Naive thymus-derived CD4-positive, alpha-beta T cell (primary cell): ENCODE results near the gene SORCS2. TPM values are rescaled to one million over a fixed set of nuclear protein-coding genes. Genes with fewer than 3 reads are reported as not detected.
A peak's percentile ranks its signal among the peaks of the same experiment; 100 is the strongest.

Source experiments
- ATAC-seq: fragments of 150-1000 bp; cut with Tn5 transposase; 2 replicates; pipeline ENCODE4 v1.10.0; 2021; ENCODE audit warnings: mild to moderate bottlenecking, moderate library complexity
- CTCF ChIA-PET: fragments of 350-600 bp; sonication (Branson Sonifier 250); formaldehyde crosslinking; loops from one replicate; lab custom pipeline; 2021; ENCODE audit warnings: antibody characterized with exemption; lab: Charles Lee
- POLR2A ChIA-PET: fragments of 350-600 bp; sonication (Branson Sonifier 250); formaldehyde crosslinking; loops from one replicate; lab custom pipeline; 2021; ENCODE audit warnings: antibody characterized with exemption, inconsistent platforms; lab: Charles Lee
- DNase-seq, 9 donors: peaks; one replicate each; pipeline versions ENCODE4 v3.0.0 to v3.0.0-alpha.2; 2020 to 2022; ENCODE audit warnings: mixed read lengths in 1 of 9
- H3K27ac ChIP-seq: one replicate; pipeline ENCODE4 v1.7.0; 2013; ENCODE audit warnings: mild to moderate bottlenecking, low read depth, low read length, moderate library complexity
- H3K27me3 ChIP-seq, 2 donors: one replicate each; pipeline ENCODE4 v1.7.0; 2013; ENCODE audit warnings: low read length in 2 of 2, mild to moderate bottlenecking in 2 of 2, moderate library complexity in 2 of 2; ENCODE audit not compliant: control insufficient read depth in 2 of 2, insufficient read depth in 2 of 2
- H3K36me3 ChIP-seq, 3 experiments: 1 replicate in 2 of 3; 2 replicates in 1 of 3; pipeline ENCODE4 v1.7.0; 2013; ENCODE audit warnings: low read length in 3 of 3, mild to moderate bottlenecking in 3 of 3, moderate library complexity in 1 of 3; ENCODE audit not compliant: insufficient read depth in 3 of 3, control insufficient read depth in 2 of 3
- H3K4me1 ChIP-seq, 2 donors: one replicate each; pipeline ENCODE4 v1.7.0; 2013; ENCODE audit warnings: low read length in 2 of 2, mild to moderate bottlenecking in 2 of 2, moderate library complexity in 1 of 2; ENCODE audit not compliant: control insufficient read depth in 2 of 2, insufficient read depth in 2 of 2
- H3K4me3 ChIP-seq: 2 replicates; pipeline ENCODE4 v1.7.0; 2013; ENCODE audit warnings: mild to moderate bottlenecking, low read length
- H3K9me3 ChIP-seq, 3 experiments: 1 replicate in 2 of 3; 2 replicates in 1 of 3; pipeline ENCODE4 v1.7.0; 2013; ENCODE audit warnings: low read length in 3 of 3; ENCODE audit not compliant: control insufficient read depth in 2 of 3
- H3K27ac Mint-ChIP-seq, 9 donors: one replicate each; pipeline ENCODE4 v1.8.0; 2020 to 2022; ENCODE audit warnings: mixed read lengths in 9 of 9, mild to moderate bottlenecking in 8 of 9, moderate library complexity in 5 of 9, inconsistent platforms in 2 of 9
- H3K27me3 Mint-ChIP-seq, 5 donors: one replicate each; pipeline ENCODE4 v1.8.0; 2021 to 2022; ENCODE audit warnings: mixed read lengths in 5 of 5, mild to moderate bottlenecking in 1 of 5
- H3K36me3 Mint-ChIP-seq, 5 donors: one replicate each; pipeline ENCODE4 v1.8.0; 2020 to 2022; ENCODE audit warnings: mixed read lengths in 5 of 5, mild to moderate bottlenecking in 3 of 5, inconsistent platforms in 1 of 5
- H3K4me1 Mint-ChIP-seq, 7 donors: one replicate each; pipeline ENCODE4 v1.8.0; 2020 to 2022; ENCODE audit warnings: mixed read lengths in 7 of 7, mild to moderate bottlenecking in 3 of 7, inconsistent platforms in 1 of 7
- H3K4me3 Mint-ChIP-seq, 10 donors: one replicate each; pipeline ENCODE4 v1.8.0; 2020 to 2022; ENCODE audit warnings: mild to moderate bottlenecking in 10 of 10, mixed read lengths in 10 of 10, moderate library complexity in 6 of 10, inconsistent platforms in 2 of 10
- H3K9me3 Mint-ChIP-seq, 11 donors: one replicate each; pipeline ENCODE4 v1.8.0; 2020 to 2022; ENCODE audit warnings: mixed read lengths in 11 of 11, mild to moderate bottlenecking in 4 of 11, inconsistent platforms in 1 of 11, moderate library complexity in 1 of 11
- intact Hi-C, 2 donors: fragments of 100-400 bp; cut with micrococcal nuclease; formaldehyde crosslinking; loops; one replicate each; pipeline ENCODE4 v1.15.1; 2023
- polyA plus RNA-seq, 2 donors: library from polyadenylated mRNA; unstranded; fragments of 300-500 nt; fragmentation: Illumina TruSeq; gene quantifications; one replicate each; pipeline ENCODE4 v1.2.3, GENCODE V29; 2021
- total RNA-seq, 6 experiments: library from RNA in 5 of 6; stranded (reverse) in 5 of 6; gene quantifications; 1 replicate in 5 of 6; 2 replicates in 1 of 6; pipeline ENCODE4 v1.2.3 and lab custom pipeline; 2021 to 2026

SORCS2 gene
- total and polyA plus RNA-seq, 7 experiments from 2014 or later: 0.10 TPM; not detected in 6

DNA sequence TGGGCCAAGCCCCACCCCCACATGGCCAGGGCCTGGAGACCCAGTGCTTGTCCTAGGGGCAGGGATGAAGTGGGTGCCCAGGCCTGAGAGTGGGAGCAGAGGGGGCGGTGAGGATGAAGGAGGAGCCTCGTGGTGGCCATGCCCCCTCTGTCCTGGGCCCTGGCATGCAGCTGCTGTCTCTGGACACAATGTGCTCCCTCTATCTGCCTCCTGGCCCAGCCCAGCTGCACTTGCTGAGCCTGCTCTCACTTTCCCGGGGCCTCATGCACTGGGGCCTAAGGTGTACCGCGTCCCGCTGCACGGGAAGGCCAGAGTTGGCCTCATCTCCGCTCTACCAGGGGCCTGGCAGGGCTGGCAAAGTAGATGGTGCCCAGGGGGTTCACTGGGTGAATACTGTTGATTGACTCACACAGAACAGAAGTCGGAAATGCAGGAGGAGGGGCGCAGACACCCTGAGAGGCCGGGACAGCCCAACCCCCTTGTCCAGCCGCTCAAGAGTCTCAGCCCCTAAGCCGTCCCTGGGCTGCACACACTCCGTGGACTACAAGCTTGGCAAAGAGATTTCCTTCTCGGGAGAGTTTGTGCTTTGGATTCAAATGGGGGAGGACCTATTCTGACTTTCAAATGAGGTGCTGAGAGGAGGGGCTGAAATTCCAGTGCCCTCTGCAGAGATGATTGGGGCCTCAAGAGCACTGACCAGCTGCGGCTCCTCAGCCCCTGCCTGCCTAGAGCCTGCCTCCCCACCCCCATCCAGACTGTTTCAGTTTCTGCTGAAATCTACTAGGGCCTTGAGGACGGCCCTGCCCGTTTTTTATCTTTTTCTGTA, 130.0 kb downstream of the SORCS2 start:
- H3K4me1 ChIP-seq: peaks cover 0 to 18% of the 10 kb centered on the region in 2 donors
- H3K27ac Mint-ChIP-seq: no peak overlapping the region
- H3K9me3 Mint-ChIP-seq: peaks cover 5 to 38% (median 18%) of the 10 kb centered on the region in 11 donors
- CTCF ChIA-PET: no interaction called here
- H3K36me3 Mint-ChIP-seq: peaks cover 0 to 8% (median 0%) of the 10 kb centered on the region in 5 donors
- no peak for ATAC-seq
- no peaks in the 10 kb centered on the region for H3K27me3 ChIP-seq
- H3K4me1 Mint-ChIP-seq: peaks cover 0 to 7% (median 0%) of the 10 kb centered on the region in 7 donors
- no peak overlapping the region for H3K4me3 ChIP-seq
- POLR2A ChIA-PET: no interaction called here
- H3K4me3 Mint-ChIP-seq: no peak overlapping the region
- intact Hi-C loops: no loop called here
- no peaks in the 10 kb centered on the region for H3K36me3 ChIP-seq
- no peak for DNase-seq
- H3K9me3 ChIP-seq: peaks cover 0 to 17% (median 5%) of the 10 kb centered on the region in 3 experiments
- H3K27me3 Mint-ChIP-seq: peaks cover 0 to 21% (median 10%) of the 10 kb centered on the region in 5 donors
- no peak overlapping the region for H3K27ac ChIP-seq

- no peak overlapping the region for H3K4me3 Mint-ChIP-seq
Observed at GRCh38 chr4:7323461-7323871, 131.1 kb downstream of the SORCS2 start.

DNA sequence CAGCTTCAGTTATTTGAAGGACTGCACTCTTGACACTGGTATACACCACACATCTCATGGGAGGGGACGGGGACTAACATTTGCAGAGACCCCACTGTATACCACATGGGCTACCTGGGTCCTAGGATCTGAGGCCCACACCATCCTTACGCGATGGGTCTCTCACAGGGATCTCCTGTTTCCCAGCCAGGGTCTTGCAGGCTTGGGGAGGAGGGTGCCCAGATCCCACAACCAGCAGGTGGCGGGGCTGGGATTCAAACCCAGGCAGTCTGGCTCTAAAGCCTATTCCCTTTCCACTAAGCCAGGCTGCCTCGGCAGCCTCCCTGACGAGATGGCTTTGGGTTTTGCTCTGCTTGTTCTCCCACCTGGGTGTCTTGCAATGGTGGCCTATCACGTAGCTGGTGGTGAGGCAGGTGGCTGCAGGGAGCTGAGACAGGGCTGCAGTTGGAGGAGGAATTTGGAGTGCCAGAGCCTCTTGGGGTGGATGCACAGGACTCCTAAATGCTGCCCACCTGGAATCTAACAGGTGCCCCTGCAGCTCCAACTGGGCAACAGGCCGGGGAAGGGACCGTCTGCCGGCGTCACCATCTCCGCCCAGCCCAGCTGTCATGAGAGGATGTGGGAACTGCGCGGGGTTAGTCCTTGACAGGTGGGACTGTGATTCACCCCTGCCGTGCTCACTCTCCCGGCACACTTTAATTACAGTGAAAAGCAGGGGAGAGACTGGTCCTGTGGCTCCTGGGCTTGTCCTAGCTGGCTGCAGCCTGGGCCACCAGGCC, 131.7 kb downstream of the SORCS2 start:
- Mint-ChIP-seq H3K4me3 (no peak overlapping the region), H3K27ac (no peak overlapping the region), H3K36me3 (peaks cover 0 to 4% (median 0%) of the 10 kb centered on the region in 5 donors), H3K27me3 (peaks cover 0 to 22% (median 8%) of the 10 kb centered on the region in 5 donors), H3K9me3 (peaks cover 3 to 28% (median 10%) of the 10 kb centered on the region in 11 donors), H3K4me1 (peaks cover 0 to 8% (median 0%) of the 10 kb centered on the region in 7 donors)
- H3K27me3 ChIP-seq: no peaks in the 10 kb centered on the region
- DNase-seq (no peak), ATAC-seq (peak; percentile 23)
- intact Hi-C loops: no loop called here
- H3K4me1 ChIP-seq: peaks cover 0 to 18% of the 10 kb centered on the region in 2 donors
- H3K36me3 ChIP-seq: no peaks in the 10 kb centered on the region
- POLR2A ChIA-PET: no interaction called here
- H3K4me3 ChIP-seq: no peak overlapping the region
- CTCF ChIA-PET: no interaction called here
- H3K9me3 ChIP-seq: peaks cover 0 to 11% (median 3%) of the 10 kb centered on the region in 3 experiments
- H3K27ac ChIP-seq: no peak overlapping the region

More at GRCh38 chr4:7323461-7323871, 131.1 kb downstream of the SORCS2 start:
- ChIA-PET POLR2A (no interaction called here), CTCF (no interaction called here)
- ATAC-seq (no peak), DNase-seq (no peak)
- H3K4me1 ChIP-seq: peaks cover 0 to 18% of the 10 kb centered on the region in 2 donors
- peaks cover 0 to 12% (median 5%) of the 10 kb centered on the region in 3 experiments for H3K9me3 ChIP-seq
- Mint-ChIP-seq H3K36me3 (peaks cover 0 to 8% (median 0%) of the 10 kb centered on the region in 5 donors), H3K4me1 (peaks cover 0 to 8% (median 0%) of the 10 kb centered on the region in 7 donors), H3K9me3 (peaks cover 5 to 34% (median 16%) of the 10 kb centered on the region in 11 donors), H3K27me3 (peaks cover 0 to 22% (median 8%) of the 10 kb centered on the region in 5 donors), H3K27ac (no peak overlapping the region)
- no peak overlapping the region for H3K27ac ChIP-seq
- H3K36me3 ChIP-seq: no peaks in the 10 kb centered on the region
- no peak overlapping the region for H3K4me3 ChIP-seq
- no peaks in the 10 kb centered on the region for H3K27me3 ChIP-seq
- intact Hi-C loops: no loop called here

DNA sequence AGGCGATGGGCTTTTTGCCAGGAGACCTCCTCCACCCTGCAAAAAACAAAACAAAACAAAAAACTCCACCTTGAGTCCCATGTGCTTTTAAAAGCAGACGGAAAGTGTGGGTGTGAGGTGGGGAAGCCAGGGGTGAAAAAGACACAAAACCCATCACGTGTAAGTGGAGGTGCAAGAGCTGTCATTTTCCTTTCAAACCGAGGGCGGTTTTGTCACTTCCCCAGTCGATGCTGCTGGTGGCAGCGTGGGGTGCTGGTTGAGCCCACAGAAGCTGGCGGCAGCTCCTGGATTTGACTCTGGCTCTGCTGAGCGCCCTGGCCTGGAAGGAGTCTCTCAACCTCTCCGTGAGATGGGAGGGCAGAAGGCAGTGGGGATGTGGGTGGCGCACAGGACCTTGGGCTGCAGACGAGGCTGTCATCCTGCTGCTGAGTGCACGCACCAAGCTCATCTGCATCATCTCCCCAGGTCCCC, 132.3 kb downstream of the SORCS2 start:
- POLR2A ChIA-PET: no interaction called here
- H3K9me3 Mint-ChIP-seq: peaks cover 0 to 22% (median 7%) of the 10 kb centered on the region in 11 donors
- peak; percentile 48 for ATAC-seq
- H3K4me1 ChIP-seq: peaks cover 0 to 18% of the 10 kb centered on the region in 2 donors
- DNase-seq: no peak
- H3K4me1 Mint-ChIP-seq: peaks cover 0 to 8% (median 0%) of the 10 kb centered on the region in 7 donors
- CTCF ChIA-PET: no interaction called here
- H3K27ac Mint-ChIP-seq: no peak overlapping the region
- peaks cover 0 to 22% (median 8%) of the 10 kb centered on the region in 5 donors for H3K27me3 Mint-ChIP-seq
- peaks cover 0 to 5% (median 0%) of the 10 kb centered on the region in 3 experiments for H3K9me3 ChIP-seq
- no peak overlapping the region for H3K4me3 ChIP-seq
- H3K36me3 Mint-ChIP-seq: peaks cover 0 to 4% (median 0%) of the 10 kb centered on the region in 5 donors
- no peak overlapping the region for H3K27ac ChIP-seq
- H3K36me3 ChIP-seq: no peaks in the 10 kb centered on the region
- no peaks in the 10 kb centered on the region for H3K27me3 ChIP-seq
- H3K4me3 Mint-ChIP-seq: no peak overlapping the region
- intact Hi-C loops: no loop called here

- Histone ChIP-seq H3K36me3 (no peaks in the 10 kb centered on the region), H3K4me3 (no peak overlapping the region), H3K27ac (no peak overlapping the region), H3K9me3 (peaks cover 0 to 5% (median 0%) of the 10 kb centered on the region in 3 experiments), H3K27me3 (no peaks in the 10 kb centered on the region), H3K4me1 (peaks cover 0 to 18% of the 10 kb centered on the region in 2 donors)
- H3K27me3 Mint-ChIP-seq: peaks cover 0 to 22% (median 8%) of the 10 kb centered on the region in 5 donors
- no peak overlapping the region for H3K4me3 Mint-ChIP-seq
- ChIA-PET CTCF (no interaction called here), POLR2A (no interaction called here)
- no peak overlapping the region for H3K27ac Mint-ChIP-seq
- H3K9me3 Mint-ChIP-seq: peaks cover 0 to 13% (median 5%) of the 10 kb centered on the region in 11 donors
- ATAC-seq: no peak
- peaks cover 0 to 4% (median 0%) of the 10 kb centered on the region in 5 donors for H3K36me3 Mint-ChIP-seq
- peaks cover 0 to 10% (median 0%) of the 10 kb centered on the region in 7 donors for H3K4me1 Mint-ChIP-seq
- no peak for DNase-seq
- intact Hi-C loops: no loop called here
Observed at GRCh38 chr4:7325541-7325940, 133.2 kb downstream of the SORCS2 start.

- Mint-ChIP-seq H3K27me3 (peaks cover 0 to 22% (median 8%) of the 10 kb centered on the region in 5 donors), H3K36me3 (no peaks in the 10 kb centered on the region), H3K27ac (no peak overlapping the region), H3K9me3 (peaks cover 0 to 8% (median 1%) of the 10 kb centered on the region in 11 donors), H3K4me3 (no peak overlapping the region), H3K4me1 (peaks cover 0 to 10% (median 0%) of the 10 kb centered on the region in 7 donors)
- no peaks in the 10 kb centered on the region for H3K27me3 ChIP-seq
- H3K36me3 ChIP-seq: no peaks in the 10 kb centered on the region
- H3K4me3 ChIP-seq: no peak overlapping the region
- peaks cover 0 to 18% of the 10 kb centered on the region in 2 donors for H3K4me1 ChIP-seq
- CTCF ChIA-PET: no interaction called here
- ATAC-seq (no peak), DNase-seq (no peak)
- H3K9me3 ChIP-seq: peaks cover 0 to 5% (median 0%) of the 10 kb centered on the region in 3 experiments
- POLR2A ChIA-PET: no interaction called here
- no peak overlapping the region for H3K27ac ChIP-seq
- intact Hi-C loops: no loop called here
Observed at GRCh38 chr4:7326306-7326692, 134.0 kb downstream of the SORCS2 start.
